NCI-H2171 (cell line): ENCODE measurements around the gene COA1.
A peak's percentile ranks its signal among the peaks of the same experiment; 100 is the strongest.
"Not testable (repeated sequence)": the region's sequence is repeated elsewhere in the genome, so short reads cannot be mapped to it uniquely, and the experiment has no call there.

ENCODE experiments used
- DNase-seq: peaks from one replicate; lab custom pipeline; 2025; lab: John Stamatoyannopoulos, UW

Gene COA1

GRCh38 chr7:43727003-43727402 lies 2.3 kb downstream of the COA1 start:
- no peak for DNase-seq

GRCh38 chr7:43726466-43726865 lies 2.9 kb downstream of the COA1 start:
- DNase-seq: no peak

GRCh38 chr7:43725251-43725650 lies 4.1 kb downstream of the COA1 start:
- no peak for DNase-seq

- DNase-seq: no peak
Observed at GRCh38 chr7:43723007-43723341, 6.3 kb downstream of the COA1 start.

GRCh38 chr7:43721193-43721806 lies 8.0 kb downstream of the COA1 start:
- DNase-seq: peak; percentile 25

GRCh38 chr7:43716598-43716997 lies 12.7 kb downstream of the COA1 start:
- DNase-seq: no peak

GRCh38 chr7:43715966-43716365 lies 13.4 kb downstream of the COA1 start:
- DNase-seq: not testable (repeated sequence)

- DNase-seq: no peak
Observed at GRCh38 chr7:43711503-43711902, 17.8 kb downstream of the COA1 start.

- not testable (repeated sequence) for DNase-seq
Observed at GRCh38 chr7:43708055-43708454, 21.3 kb downstream of the COA1 start.

GRCh38 chr7:43703573-43703972 lies 25.8 kb downstream of the COA1 start:
- no peak for DNase-seq

GRCh38 chr7:43702974-43703373 lies 26.3 kb downstream of the COA1 start:
- no peak for DNase-seq

GRCh38 chr7:43701929-43702328 lies 27.4 kb downstream of the COA1 start:
- DNase-seq: no peak

- no peak for DNase-seq
Observed at GRCh38 chr7:43701500-43701854, 27.8 kb downstream of the COA1 start.

GRCh38 chr7:43700646-43701499 lies 28.4 kb downstream of the COA1 start:
- DNase-seq: no peak

- peak; percentile 23 for DNase-seq
Observed at GRCh38 chr7:43700059-43700501, 29.2 kb downstream of the COA1 start.

GRCh38 chr7:43698460-43699255 lies 30.7 kb downstream of the COA1 start:
- DNase-seq: no peak

GRCh38 chr7:43697690-43698089 lies 31.6 kb downstream of the COA1 start:
- no peak for DNase-seq

- DNase-seq: no peak
Observed at GRCh38 chr7:43695365-43695764, 34.0 kb downstream of the COA1 start.

GRCh38 chr7:43694399-43694748 lies 34.9 kb downstream of the COA1 start:
- no peak for DNase-seq

GRCh38 chr7:43693687-43694398 lies 35.5 kb downstream of the COA1 start:
- DNase-seq: no peak

- DNase-seq: no peak
Observed at GRCh38 chr7:43692582-43693373, 36.5 kb downstream of the COA1 start.

- DNase-seq: no peak
Observed at GRCh38 chr7:43691611-43692010, 37.7 kb downstream of the COA1 start.
